T-helper 1 cell (primary cell): Measurements from ENCODE around the gene APOC3.

Experiments
- DNase-seq, 5 donors: peaks; one replicate each; pipeline ENCODE4 v3.0.0-alpha.2; 2012 to 2020

Gene APOC3

GRCh38 chr11:116879800-116880625 is 50.3 kb downstream of the APOC3 start:
- DNase-seq: peak in 2 of 5 donors; percentile 12 to 61

GRCh38 chr11:116881143-116881542 is 51.4 kb downstream of the APOC3 start:
- DNase-seq: no peak

- DNase-seq: no peak
These were observed 52.7 kb downstream of the APOC3 start for GRCh38 chr11:116882386-116882785.
